Measurements from ENCODE around the gene HLA-F. TPM values are rescaled to one million over a fixed set of nuclear protein-coding genes. Genes with fewer than 3 reads are reported as not detected.
A peak's percentile ranks its signal among the peaks of the same experiment; 100 is the strongest.

The HLA-F gene
- total RNA-seq, 1 donor from 2014 or later, result 736 TPM

DNA sequence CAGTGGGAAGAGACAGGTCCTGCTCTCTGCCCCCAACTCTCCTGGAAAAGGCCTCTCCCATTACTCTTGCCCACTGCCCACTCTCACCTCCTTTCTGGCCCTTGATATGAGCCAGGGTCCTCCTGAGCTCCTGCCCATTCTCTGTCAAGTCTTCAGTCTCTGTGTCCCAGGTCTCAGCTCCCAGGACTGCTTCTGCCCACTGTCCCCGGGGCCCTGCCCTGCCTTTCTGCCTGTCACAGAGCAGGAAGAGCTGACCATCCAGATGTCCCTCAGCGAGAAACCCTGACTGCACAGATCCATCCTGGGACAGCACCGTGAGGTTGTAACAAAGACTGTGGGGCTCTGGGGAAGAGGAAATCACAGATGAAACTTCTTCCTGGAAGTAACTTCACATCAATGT lies 22.2 kb downstream of the HLA-F start:
- Mint-ChIP-seq H3K9me3 (no peaks in the 10 kb centered on the region), H3K36me3 (ENCODE audit: low read depth) (peaks cover 3% of the 10 kb centered on the region), H3K4me1 (peaks cover 22% of the 10 kb centered on the region), H3K27ac (no peak overlapping the region), H3K4me3 (no peak overlapping the region), H3K27me3 (no peaks in the 10 kb centered on the region)
- ChIA-PET CTCF (no interaction called here), POLR2A (no interaction called here)
- ATAC-seq (ENCODE audit: low read depth), result no peak
- DNase-seq, result no peak
- intact Hi-C loops (cut with micrococcal nuclease), result loop anchor here (5.0 kb wide), 1 partner anchor 113 kb away; the partner anchor contains the start of gene GABBR1
- TF ChIP-seq, protein P1, sequence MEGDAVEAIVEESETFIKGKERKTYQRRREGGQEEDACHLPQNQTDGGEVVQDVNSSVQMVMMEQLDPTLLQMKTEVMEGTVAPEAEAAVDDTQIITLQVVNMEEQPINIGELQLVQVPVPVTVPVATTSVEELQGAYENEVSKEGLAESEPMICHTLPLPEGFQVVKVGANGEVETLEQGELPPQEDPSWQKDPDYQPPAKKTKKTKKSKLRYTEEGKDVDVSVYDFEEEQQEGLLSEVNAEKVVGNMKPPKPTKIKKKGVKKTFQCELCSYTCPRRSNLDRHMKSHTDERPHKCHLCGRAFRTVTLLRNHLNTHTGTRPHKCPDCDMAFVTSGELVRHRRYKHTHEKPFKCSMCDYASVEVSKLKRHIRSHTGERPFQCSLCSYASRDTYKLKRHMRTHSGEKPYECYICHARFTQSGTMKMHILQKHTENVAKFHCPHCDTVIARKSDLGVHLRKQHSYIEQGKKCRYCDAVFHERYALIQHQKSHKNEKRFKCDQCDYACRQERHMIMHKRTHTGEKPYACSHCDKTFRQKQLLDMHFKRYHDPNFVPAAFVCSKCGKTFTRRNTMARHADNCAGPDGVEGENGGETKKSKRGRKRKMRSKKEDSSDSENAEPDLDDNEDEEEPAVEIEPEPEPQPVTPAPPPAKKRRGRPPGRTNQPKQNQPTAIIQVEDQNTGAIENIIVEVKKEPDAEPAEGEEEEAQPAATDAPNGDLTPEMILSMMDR (IDR thresholded peaks at IDR 0.05), result no peak

DNA sequence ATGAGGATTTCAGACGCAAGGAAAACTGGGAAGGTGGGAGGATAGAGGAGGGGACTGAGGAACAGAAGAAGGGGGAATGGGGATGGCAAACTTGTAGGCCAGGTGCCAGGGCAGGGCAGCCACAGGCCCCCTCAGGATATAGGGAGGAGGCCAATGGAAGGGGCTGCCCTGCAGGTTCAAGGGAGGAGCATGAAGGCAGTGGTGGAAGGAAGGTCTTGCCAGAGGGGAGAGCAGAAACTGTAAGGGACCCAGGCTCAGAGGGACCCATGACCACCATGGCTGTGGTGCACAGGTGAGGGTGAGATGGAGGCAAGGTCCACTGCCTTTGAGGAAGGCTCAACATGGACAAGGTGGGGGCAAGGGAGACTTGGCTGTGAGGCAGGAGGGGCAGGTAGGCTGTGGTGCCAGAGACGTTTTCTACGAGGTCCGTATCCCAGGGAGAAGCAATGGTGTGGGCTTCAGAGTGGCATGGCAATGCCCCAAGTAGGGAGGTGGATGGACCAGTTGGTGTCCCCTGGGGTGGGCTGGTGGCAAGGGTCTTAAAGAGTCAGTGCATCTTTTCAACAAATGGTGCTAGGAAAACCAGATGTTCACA lies 22.7 kb downstream of the HLA-F start:
- Mint-ChIP-seq H3K4me1 (peaks cover 25% of the 10 kb centered on the region), H3K27me3 (no peaks in the 10 kb centered on the region), H3K9me3 (no peaks in the 10 kb centered on the region), H3K4me3 (no peak overlapping the region), H3K36me3 (ENCODE audit: low read depth) (peaks cover 3% of the 10 kb centered on the region), H3K27ac (no peak overlapping the region)
- TF ChIP-seq, protein P1 (IDR thresholded peaks at IDR 0.05), result no peak
- ChIA-PET CTCF (no interaction called here), POLR2A (no interaction called here)
- ATAC-seq (ENCODE audit: low read depth) (no peak), DNase-seq (no peak)
- intact Hi-C loops (cut with micrococcal nuclease), result loop anchor here (5.0 kb wide), 1 partner anchor 114 kb away; the partner anchor contains the start of gene GABBR1

DNA sequence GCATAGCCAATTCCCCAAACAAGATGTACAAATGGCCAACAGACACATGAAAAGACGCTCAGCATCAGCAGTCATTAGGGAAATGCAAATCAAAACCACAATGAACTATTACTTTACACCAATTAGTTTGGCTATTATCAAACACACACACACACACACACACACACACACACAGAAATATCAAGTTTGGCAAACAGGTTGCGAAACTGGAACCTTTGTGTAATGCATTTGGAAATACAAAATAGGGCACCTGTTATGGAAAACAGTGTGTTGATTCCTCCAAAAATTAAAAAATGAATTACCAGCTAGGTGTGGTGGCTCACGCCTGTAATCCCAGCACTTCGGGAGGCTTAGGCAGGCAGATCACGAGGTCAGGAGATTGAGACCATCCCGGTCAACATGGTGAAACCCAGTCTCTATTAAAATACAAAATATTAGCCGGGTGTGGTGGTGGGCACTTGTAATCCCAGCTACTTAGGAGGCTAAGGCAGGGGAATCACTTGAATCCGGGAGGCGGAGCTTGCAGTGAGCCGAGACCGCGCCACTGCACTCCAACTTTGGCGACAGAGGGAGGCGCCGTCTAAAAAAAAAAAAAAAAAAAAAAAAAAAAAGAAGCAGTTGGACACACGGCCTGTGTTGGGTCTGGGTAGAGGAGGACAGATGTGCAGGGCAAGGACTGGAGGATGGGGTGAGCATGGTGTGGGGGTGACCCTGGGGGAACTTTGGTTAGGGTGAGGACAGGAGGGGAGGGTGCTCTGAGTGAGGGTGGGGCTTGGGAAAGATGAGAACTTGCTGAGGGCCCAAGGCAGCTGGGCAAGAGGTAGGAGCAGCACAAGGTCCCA lies 23.8 kb downstream of the HLA-F start:
- intact Hi-C loops (cut with micrococcal nuclease), result loop anchor here (5.0 kb wide), 1 partner anchor 115 kb away; the partner anchor contains the start of gene GABBR1
- H3K36me3 Mint-ChIP-seq (ENCODE audit: low read depth), result peaks cover 3% of the 10 kb centered on the region
- CTCF ChIA-PET, result interaction anchor here (4.1 kb wide), 1 partner anchor 10 kb away, joined by 34 read pairs; no protein-coding TSS in a partner anchor
- no peaks in the 10 kb centered on the region for H3K9me3 Mint-ChIP-seq
- no peaks in the 10 kb centered on the region for H3K27me3 Mint-ChIP-seq
- H3K4me1 Mint-ChIP-seq, result peaks cover 31% of the 10 kb centered on the region
- H3K4me3 Mint-ChIP-seq, result peak overlapping the region; percentile 8
- no peak for ATAC-seq (ENCODE audit: low read depth)
- POLR2A ChIA-PET, result interaction anchor here (0.9 to 3.0 kb wide), 3 partner anchors 15 to 97 kb away, joined by 3 to 11 read pairs (median 5); no protein-coding TSS in a partner anchor
- no peak overlapping the region for H3K27ac Mint-ChIP-seq
- DNase-seq, result no peak
- TF ChIP-seq, protein P1 (IDR thresholded peaks at IDR 0.05), result no peak

DNA sequence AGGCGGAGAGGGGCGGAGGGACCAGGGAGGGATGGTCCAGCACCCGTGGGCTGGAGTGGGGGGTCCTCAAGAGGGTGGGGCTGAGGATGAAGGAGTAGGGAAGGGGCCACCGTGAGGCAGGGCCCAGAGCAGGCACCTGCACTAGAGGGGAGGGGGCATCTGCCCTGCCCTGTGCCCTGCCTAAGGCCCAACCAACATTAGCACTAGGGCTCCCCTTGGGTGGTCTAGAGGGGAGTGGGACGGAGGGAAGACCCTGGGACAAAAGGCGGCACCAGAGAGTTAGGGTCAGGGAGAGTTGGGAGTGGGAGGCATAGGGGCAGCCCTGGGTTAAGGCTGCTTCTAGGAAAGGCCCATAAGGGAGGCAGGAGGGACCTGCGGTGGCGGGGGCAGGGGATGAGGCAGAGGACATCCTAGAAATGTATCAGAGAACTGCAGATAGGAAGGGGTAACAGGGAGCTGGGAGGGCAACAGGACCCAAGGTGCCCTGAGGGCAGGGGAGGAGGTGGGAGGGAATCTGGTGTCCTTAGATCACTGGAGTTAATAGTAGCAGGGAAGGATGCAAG lies 24.5 kb downstream of the HLA-F start:
- no peak for DNase-seq
- peaks cover 6% of the 10 kb centered on the region for H3K36me3 Mint-ChIP-seq (ENCODE audit: low read depth)
- H3K4me3 Mint-ChIP-seq, result peak overlapping the region; percentile 97
- TF ChIP-seq, protein P1 (IDR thresholded peaks at IDR 0.05), result no peak
- H3K27ac Mint-ChIP-seq, result no peak overlapping the region
- intact Hi-C loops (cut with micrococcal nuclease), result loop anchor here (5.0 kb wide), 1 partner anchor 115 kb away; the partner anchor contains the start of gene GABBR1
- no peaks in the 10 kb centered on the region for H3K27me3 Mint-ChIP-seq
- no peak for ATAC-seq (ENCODE audit: low read depth)
- CTCF ChIA-PET, result interaction anchor here (1.4 to 4.1 kb wide), 3 partner anchors 11 to 94 kb away, joined by 5 to 34 read pairs (median 11); no protein-coding TSS in a partner anchor
- POLR2A ChIA-PET, result interaction anchor here (0.5 to 3.0 kb wide), 8 partner anchors 9 to 867 kb away, joined by 3 to 17 read pairs (median 6); no protein-coding TSS in a partner anchor
- peaks cover 34% of the 10 kb centered on the region for H3K4me1 Mint-ChIP-seq
- H3K9me3 Mint-ChIP-seq, result no peaks in the 10 kb centered on the region
